ENCODE results near the gene PC.
A peak's percentile ranks its signal among the peaks of the same experiment; 100 is the strongest.

- TF ChIP-seq RAD21 (IDR thresholded peaks at IDR 0.05; ENCODE audit: low read depth) = 0 out of 2 replicates have a peak, but pooled peaks have one; percentile 1
- TF ChIP-seq EP300 (IDR thresholded peaks at IDR 0.05; ENCODE audit: borderline replicate concordance) = peak; percentile 37; the same call in 1 of the 2 replicates
- TF ChIP-seq USF1 (IDR thresholded peaks at IDR 0.05) = no peak
- TF ChIP-seq, protein P1, sequence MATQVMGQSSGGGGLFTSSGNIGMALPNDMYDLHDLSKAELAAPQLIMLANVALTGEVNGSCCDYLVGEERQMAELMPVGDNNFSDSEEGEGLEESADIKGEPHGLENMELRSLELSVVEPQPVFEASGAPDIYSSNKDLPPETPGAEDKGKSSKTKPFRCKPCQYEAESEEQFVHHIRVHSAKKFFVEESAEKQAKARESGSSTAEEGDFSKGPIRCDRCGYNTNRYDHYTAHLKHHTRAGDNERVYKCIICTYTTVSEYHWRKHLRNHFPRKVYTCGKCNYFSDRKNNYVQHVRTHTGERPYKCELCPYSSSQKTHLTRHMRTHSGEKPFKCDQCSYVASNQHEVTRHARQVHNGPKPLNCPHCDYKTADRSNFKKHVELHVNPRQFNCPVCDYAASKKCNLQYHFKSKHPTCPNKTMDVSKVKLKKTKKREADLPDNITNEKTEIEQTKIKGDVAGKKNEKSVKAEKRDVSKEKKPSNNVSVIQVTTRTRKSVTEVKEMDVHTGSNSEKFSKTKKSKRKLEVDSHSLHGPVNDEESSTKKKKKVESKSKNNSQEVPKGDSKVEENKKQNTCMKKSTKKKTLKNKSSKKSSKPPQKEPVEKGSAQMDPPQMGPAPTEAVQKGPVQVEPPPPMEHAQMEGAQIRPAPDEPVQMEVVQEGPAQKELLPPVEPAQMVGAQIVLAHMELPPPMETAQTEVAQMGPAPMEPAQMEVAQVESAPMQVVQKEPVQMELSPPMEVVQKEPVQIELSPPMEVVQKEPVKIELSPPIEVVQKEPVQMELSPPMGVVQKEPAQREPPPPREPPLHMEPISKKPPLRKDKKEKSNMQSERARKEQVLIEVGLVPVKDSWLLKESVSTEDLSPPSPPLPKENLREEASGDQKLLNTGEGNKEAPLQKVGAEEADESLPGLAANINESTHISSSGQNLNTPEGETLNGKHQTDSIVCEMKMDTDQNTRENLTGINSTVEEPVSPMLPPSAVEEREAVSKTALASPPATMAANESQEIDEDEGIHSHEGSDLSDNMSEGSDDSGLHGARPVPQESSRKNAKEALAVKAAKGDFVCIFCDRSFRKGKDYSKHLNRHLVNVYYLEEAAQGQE (IDR thresholded peaks at IDR 0.05; ENCODE audit: low read depth) = no peak
- no peak for TF ChIP-seq CEBPB (IDR thresholded peaks at IDR 0.05)
- TF ChIP-seq CREB1 (IDR thresholded peaks at IDR 0.05; ENCODE audit: low read depth) = no peak
- TF ChIP-seq, protein P2, sequence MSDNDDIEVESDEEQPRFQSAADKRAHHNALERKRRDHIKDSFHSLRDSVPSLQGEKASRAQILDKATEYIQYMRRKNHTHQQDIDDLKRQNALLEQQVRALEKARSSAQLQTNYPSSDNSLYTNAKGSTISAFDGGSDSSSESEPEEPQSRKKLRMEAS (IDR thresholded peaks at IDR 0.05) = no peak
- TF ChIP-seq YY1 (IDR thresholded peaks at IDR 0.05; ENCODE audit: low read depth) = no peak
- TF ChIP-seq NFIC (IDR thresholded peaks at IDR 0.05) = peak; percentile 93
- no peak for TF ChIP-seq TEAD4 (IDR thresholded peaks at IDR 0.05)
- no peak for TF ChIP-seq FOXM1 (IDR thresholded peaks at IDR 0.05; ENCODE audit: borderline replicate concordance, low read depth)
- peak; percentile 78 for TF ChIP-seq TCF12 (IDR thresholded peaks at IDR 0.05; ENCODE audit: low read depth)
- no peak for TF ChIP-seq TAF1 (IDR thresholded peaks at IDR 0.05; ENCODE audit: low read depth)
Measured at GRCh38 chr11:66981976-66982578, 23.9 kb upstream of the PC start.

Measured in Ishikawa (cell line).